Heart left ventricle (tissue), 16 donors: Measurements from ENCODE around the gene HSDL1. TPM values are rescaled to one million over a fixed set of nuclear protein-coding genes. Genes with fewer than 3 reads are reported as not detected.

Experiments used
- ATAC-seq, 4 donors: fragments of 200-7000 bp; cut with Tn5 transposase; one replicate each; pipeline ENCODE4 v1.9.1; 2020 to 2022; ENCODE audit warnings: moderate library complexity in 4 of 4, mild to moderate bottlenecking in 3 of 4, moderate number of reproducible peaks in 1 of 4
- DNase-seq, 5 donors: peaks; one replicate each; pipeline ENCODE4 v3.0.0-alpha.2; 2020
- H3K27ac ChIP-seq, 12 donors: fragments of 200-600 bp; sonication (generic) in 4 of 12; one replicate each; pipeline versions ENCODE4 v1.5.0 to v1.8.0; 2016 to 2022; ENCODE audit warnings: mild to moderate bottlenecking in 2 of 12
- H3K27me3 ChIP-seq, 9 donors: fragments of 200-600 bp; sonication (generic) in 2 of 9; one replicate each; pipeline versions ENCODE4 v1.5.1 to v1.8.0; 2016 to 2022; ENCODE audit warnings: mild to moderate bottlenecking in 3 of 9
- H3K36me3 ChIP-seq, 9 donors: fragments of 200-600 bp; sonication (generic) in 2 of 9; one replicate each; pipeline versions ENCODE4 v1.5.0 to v1.8.0; 2018 to 2022; ENCODE audit warnings: mild to moderate bottlenecking in 2 of 9
- H3K4me1 ChIP-seq, 12 donors: fragments of 200-600 bp; sonication (generic) in 4 of 12; one replicate each; pipeline versions ENCODE4 v1.5.0 to v1.8.0; 2016 to 2022; ENCODE audit warnings: mild to moderate bottlenecking in 3 of 12
- H3K4me3 ChIP-seq, 12 donors: fragments of 200-600 bp; sonication (generic) in 4 of 12; one replicate each; pipeline versions ENCODE4 v1.5.0 to v1.8.0; 2017 to 2022; ENCODE audit warnings: mild to moderate bottlenecking in 9 of 12, moderate library complexity in 4 of 12
- H3K9me3 ChIP-seq, 12 donors: fragments of 200-600 bp; sonication (generic) in 4 of 12; one replicate each; pipeline versions ENCODE4 v1.5.0 to v1.8.0; 2016 to 2022; ENCODE audit warnings: mild to moderate bottlenecking in 1 of 12
- POLR2A ChIP-seq, 2 donors: fragments of 450-650 bp; IDR thresholded peaks; one replicate each; pipeline ENCODE4 v1.6.1; 2017; ENCODE audit warnings: antibody characterized with exemption in 2 of 2, mild to moderate bottlenecking in 2 of 2, moderate library complexity in 2 of 2
- WGBS, 4 donors: extraction: QIAGEN DNeasy Blood & Tissue Kit in 2 of 4; methylation state at CpG; one replicate each; pipeline versions ENCODE4 v1.1.5 to v1.1.7; 2013 to 2018; 5-methylcytosine and 5-hydroxymethylcytosine counted together
- intact Hi-C, 10 donors: fragments of 100-400 bp; cut with DNase I; formaldehyde crosslinking; loops; one replicate each; pipeline versions ENCODE4 v1.11.1 to v1.14.2; 2022
- long read RNA-seq, 3 donors: library from polyadenylated mRNA; unstranded; transcript quantifications; one replicate each; pipeline ENCODE4 v2.0.0, GENCODE V29; 2020 to 2021
- polyA plus RNA-seq, 2 donors: library from polyadenylated mRNA; stranded (reverse); fragments of 200-250 nt; gene quantifications; one replicate each; pipeline ENCODE4 v1.2.3, GENCODE V29; 2013
- total RNA-seq, 9 donors: library from RNA; depleted of rRNA in 2 of 9; stranded (reverse); fragments of >200 nt in 2 of 9; fragmentation: NEBNext Ultra II Directional in 3 of 9; extraction: Animal tissue kit (Norgen Biotek cat#: 25700) in 3 of 9; gene quantifications; one replicate each; pipeline versions ENCODE4 v1.1.0 to v1.2.4, GENCODE V29; 2016 to 2023
- TF ChIP-seq, protein P1 (sequence below), 12 donors: fragments of 200-600 bp; sonication (generic) in 4 of 12; IDR thresholded peaks; one replicate each; pipeline versions ENCODE4 v1.5.0 to v1.8.0; 2018 to 2022; ENCODE audit warnings: antibody characterized with exemption in 12 of 12, mild to moderate bottlenecking in 5 of 12
- donor health status: ischemic (EF 13 %, LVEDD 7.1; RV severe dilation, severe dysfunction).
- donor health status: healthy with polysubstance abuse.
- donor health status: DM: no; HTN: yes; CAD: no.
- donor health status: DM: no; HTN: no; CAD: no.
- donor health status: ischemic (EF 25% LVEDD 6.9; RV normal size, moderate dysfunction).
- donor health status: ischemic (EF 25% LVEDD 5.7; RV mildly dilated, moderate dysfunction).
- donor health status: healthy.
- donor health status: DM: yes; HTN: yes; CAD: no.
- donor health status: ischemic (EF 35%, LVEDD 5.7; RV mildly dilated, moderate dysfunction).
- donor health status: nonischemic (EF 11% LVEDD 7.7; RV severe dilation, severe dysfunction).
- donor health status: DM: yes; HTN: yes; CAD: no.
- donor health status: PGD.
- donor health status: ischemic (EF 29% LVEDD 5.4; RV normal size, mild dysfunction).
- donor health status: nonischemic (EF 23%, LVEDD 6.1; RV moderate dilation, normal function).

Gene HSDL1
- total RNA-seq (10 to 100 TPM; 15.8 to 46.8 (median 23.4) TPM), polyA plus RNA-seq (10 to 100 TPM; 12.8 to 16.1 TPM)
- long read RNA-seq, donor 1, transcript HSDL1-201 (6 exons, 3,519 nt) = major isoform, 31 of 36 reads
- long read RNA-seq, donor 1, partial matches to known transcripts = 0 of 36 reads
- long read RNA-seq, donor 1, other reads (novel, unspliced or antisense) = 4 of 36 reads
- long read RNA-seq, donor 2, transcript HSDL1-201 (6 exons, 3,519 nt) = major isoform, 225 of 258 reads
- long read RNA-seq, donor 2, transcript HSDL1-208 (1 exons, 3,059 nt) = minor isoform, 5 of 258 reads
- long read RNA-seq, donor 2, partial matches to known transcripts = 11 of 258 reads
- long read RNA-seq, donor 2, other reads (novel, unspliced or antisense) = 17 of 258 reads
- long read RNA-seq, donor 3, transcript HSDL1-201 (6 exons, 3,519 nt) = major isoform, 31 of 37 reads
- long read RNA-seq, donor 3, partial matches to known transcripts = 2 of 37 reads
- long read RNA-seq, donor 3, other reads (novel, unspliced or antisense) = 2 of 37 reads

DNA sequence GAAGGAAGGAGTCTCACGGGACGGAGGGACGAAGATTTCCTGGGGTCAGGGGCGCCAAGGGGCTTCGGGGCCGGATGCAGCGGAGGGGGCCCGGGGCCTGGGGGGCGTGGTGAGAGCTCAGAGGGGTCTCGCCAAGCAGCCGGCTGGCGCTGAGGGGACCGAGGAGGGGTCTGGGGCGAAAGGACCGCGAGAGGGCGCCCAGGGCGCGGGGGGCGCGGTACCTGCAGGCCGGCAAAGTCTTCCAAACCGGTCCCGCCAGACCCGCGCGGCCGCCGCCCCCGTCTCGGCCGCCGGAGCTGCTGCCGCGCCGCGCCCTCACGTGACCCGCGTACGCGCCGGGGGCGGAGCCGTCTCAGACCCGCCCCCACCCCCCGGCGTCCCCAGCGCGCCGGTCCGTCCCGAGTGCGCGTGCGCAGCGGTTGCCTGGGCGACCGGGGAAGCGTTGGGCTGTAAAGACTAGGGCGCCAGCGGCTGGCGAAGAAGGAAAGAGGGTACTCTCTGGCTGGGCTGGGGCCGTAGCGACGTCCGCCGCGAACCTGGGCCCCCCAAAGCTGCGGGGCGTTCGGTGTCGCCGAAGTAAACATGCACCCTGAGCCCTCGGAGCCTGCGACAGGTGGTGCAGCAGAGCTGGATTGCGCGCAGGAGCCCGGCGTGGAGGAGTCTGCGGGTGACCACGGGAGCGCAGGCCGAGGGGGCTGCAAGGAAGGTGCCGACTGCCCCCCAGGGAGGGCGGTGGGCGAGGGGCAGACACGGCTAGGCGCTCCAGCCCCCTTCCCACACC lies at the start of gene HSDL1, which contains the start of gene DNAAF1:
HSDL1 (minus strand) TSS at position 319 of the 781 bp plus-strand sequence. CDS start 13,856 bp downstream, outside the sequence.
DNAAF1 (plus strand) TSS at position 450 of the 781 bp plus-strand sequence; CDS start at position 583, 133 bp downstream.
- no peaks in the 10 kb centered on the region for H3K36me3 ChIP-seq
- 0 to 1% (median 1%) methylated on average over 13 to 89 of the region's 89 CpGs for WGBS, 4 donors
- peaks cover 0 to 2% (median 0%) of the 10 kb centered on the region in 9 donors for H3K27me3 ChIP-seq
- ATAC-seq (peak; percentile 84 to 96 (median 94)), DNase-seq (peak; percentile 90 to 96 (median 91))
- H3K4me1 ChIP-seq = peaks cover 0 to 26% (median 10%) of the 10 kb centered on the region in 12 donors
- no peaks in the 10 kb centered on the region for H3K9me3 ChIP-seq
- peak within 1 kb of the TSS; percentile 78 to 99 (median 94) for H3K4me3 ChIP-seq
- H3K27ac ChIP-seq = peak within 1 kb of the TSS; percentile 50 to 96 (median 80)
- intact Hi-C loops = loop anchor here in 8 of 10 donors (2.0 to 10.0 kb wide), 5 partner anchors 37 to 63 kb away; partner anchors contain the start of gene TAF1C (in 4 of the 8)
- TF ChIP-seq POLR2A (IDR thresholded peaks at IDR 0.05) = peak; percentile 76 to 82
- TF ChIP-seq, protein P1, sequence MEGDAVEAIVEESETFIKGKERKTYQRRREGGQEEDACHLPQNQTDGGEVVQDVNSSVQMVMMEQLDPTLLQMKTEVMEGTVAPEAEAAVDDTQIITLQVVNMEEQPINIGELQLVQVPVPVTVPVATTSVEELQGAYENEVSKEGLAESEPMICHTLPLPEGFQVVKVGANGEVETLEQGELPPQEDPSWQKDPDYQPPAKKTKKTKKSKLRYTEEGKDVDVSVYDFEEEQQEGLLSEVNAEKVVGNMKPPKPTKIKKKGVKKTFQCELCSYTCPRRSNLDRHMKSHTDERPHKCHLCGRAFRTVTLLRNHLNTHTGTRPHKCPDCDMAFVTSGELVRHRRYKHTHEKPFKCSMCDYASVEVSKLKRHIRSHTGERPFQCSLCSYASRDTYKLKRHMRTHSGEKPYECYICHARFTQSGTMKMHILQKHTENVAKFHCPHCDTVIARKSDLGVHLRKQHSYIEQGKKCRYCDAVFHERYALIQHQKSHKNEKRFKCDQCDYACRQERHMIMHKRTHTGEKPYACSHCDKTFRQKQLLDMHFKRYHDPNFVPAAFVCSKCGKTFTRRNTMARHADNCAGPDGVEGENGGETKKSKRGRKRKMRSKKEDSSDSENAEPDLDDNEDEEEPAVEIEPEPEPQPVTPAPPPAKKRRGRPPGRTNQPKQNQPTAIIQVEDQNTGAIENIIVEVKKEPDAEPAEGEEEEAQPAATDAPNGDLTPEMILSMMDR (IDR thresholded peaks at IDR 0.05) = peak in 4 of 12 donors; percentile 3 to 28 (median 15)

DNA sequence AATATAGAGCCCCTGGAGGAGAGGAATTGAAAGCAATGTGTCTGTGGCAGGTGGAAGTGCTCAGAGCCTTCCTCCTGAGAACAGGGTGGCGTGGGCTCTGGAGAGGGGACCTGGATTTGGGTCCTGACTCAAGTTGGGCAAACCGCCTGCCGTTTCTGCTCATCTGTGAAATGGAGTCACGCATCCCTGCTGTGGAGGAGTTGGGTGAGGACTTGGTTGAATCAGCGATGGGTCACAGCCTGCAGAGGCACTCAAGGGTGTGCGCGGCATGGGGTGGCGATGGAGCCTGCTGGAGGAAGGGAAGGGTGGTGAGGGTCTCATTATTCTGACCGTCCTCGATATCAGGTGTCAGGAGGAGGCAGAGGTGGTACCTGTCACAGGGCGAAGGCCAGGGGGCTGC lies 49.0 kb upstream of the HSDL1 start:
- Histone ChIP-seq H3K4me1 (peaks cover 0 to 9% (median 0%) of the 10 kb centered on the region in 12 donors), H3K36me3 (no peaks in the 10 kb centered on the region), H3K9me3 (no peaks in the 10 kb centered on the region), H3K4me3 (peak overlapping the region in 1 of 12 donors; percentile 8), H3K27me3 (peaks cover 0 to 10% (median 0%) of the 10 kb centered on the region in 9 donors), H3K27ac (no peak overlapping the region)
- ATAC-seq (no peak), DNase-seq (no peak)
- intact Hi-C loops = loop anchor here in 1 of 10 donors (10.0 kb wide), 1 partner anchor 291 kb away; no protein-coding TSS in a partner anchor
- TF ChIP-seq POLR2A (IDR thresholded peaks at IDR 0.05) = no peak
- TF ChIP-seq, protein P1 (IDR thresholded peaks at IDR 0.05) = no peak
- WGBS, 4 donors = 79 to 86% (median 83%) methylated on average over 11 of the region's 11 CpGs

DNA sequence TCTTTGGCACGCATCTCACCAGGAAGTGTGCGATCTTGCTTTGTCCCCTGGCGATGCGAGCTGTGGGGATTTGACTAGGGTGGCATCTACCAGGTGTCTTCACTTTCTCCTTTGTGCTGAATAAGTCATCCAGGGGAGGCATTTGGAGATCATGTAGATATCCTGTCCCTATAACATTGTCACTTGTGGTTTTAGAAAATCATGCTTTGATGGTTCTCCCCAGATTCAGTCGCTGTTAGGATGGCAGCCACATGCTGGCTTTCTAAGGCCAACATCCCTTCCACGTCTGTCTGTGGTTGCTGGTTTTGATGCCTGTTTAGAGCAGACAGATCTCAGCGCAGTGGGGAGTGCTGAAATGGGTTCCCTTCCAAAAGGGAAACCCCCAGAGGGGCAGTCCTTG lies 48.5 kb upstream of the HSDL1 start:
- WGBS, 4 donors = 75 to 88% (median 81%) methylated on average over 7 of the region's 7 CpGs
- intact Hi-C loops = loop anchor here in 1 of 10 donors (10.0 kb wide), 1 partner anchor 291 kb away; no protein-coding TSS in a partner anchor
- no peak for ATAC-seq

More for the DNA sequence above, 48.5 kb upstream of the HSDL1 start:
- Histone ChIP-seq H3K4me3 (no peak overlapping the region), H3K36me3 (no peaks in the 10 kb centered on the region), H3K27ac (no peak overlapping the region), H3K9me3 (no peaks in the 10 kb centered on the region), H3K4me1 (peaks cover 0 to 9% (median 0%) of the 10 kb centered on the region in 12 donors), H3K27me3 (peaks cover 0 to 10% (median 0%) of the 10 kb centered on the region in 9 donors)
- TF ChIP-seq POLR2A (IDR thresholded peaks at IDR 0.05) = no peak
- TF ChIP-seq, protein P1 (IDR thresholded peaks at IDR 0.05) = no peak
- DNase-seq = no peak
